K562 (cell line): Measurements from ENCODE around the gene SULT1C4. TPM values are rescaled to one million over a fixed set of nuclear protein-coding genes. Genes with fewer than 3 reads are reported as not detected.

Experiments
- ATAC-seq: fragments of 200-7000 bp; cut with Tn5 transposase; 3 replicates; pipeline ENCODE4 v1.9.1; 2020; ENCODE audit warnings: moderate library complexity
- BruUV-seq: library from RNA; stranded (reverse); fragments of 400-500 nt; replicated peaks from 2 replicates; lab custom pipeline; 2021; lab: Mats Ljungman, UMichigan
- CTCF ChIA-PET: fragments of 300-600 bp; formaldehyde crosslinking; extraction: SDS; loops from one replicate; lab custom pipeline; 2021; ENCODE audit warnings: low intra/inter-chr PET ratio; lab: Yijun Ruan, JAX
- POLR2A ChIA-PET: fragments of 300-600, 350-650 bp; sonication (Branson Sonifier 250); formaldehyde crosslinking; extraction: SDS; loops from one replicate; lab custom pipeline; 2021; ENCODE audit warnings: antibody characterized with exemption, inconsistent platforms; lab: Yijun Ruan, JAX
- DNase-seq, 4 experiments: peaks; one replicate each; pipeline versions ENCODE4 v3.0.0 to v3.0.0-alpha.2; 2011 to 2018; ENCODE audit warnings: low spot score in 3 of 4, mixed read lengths in 3 of 4; ENCODE audit errors: extremely low read depth in 1 of 4
- FAIRE-seq: peaks from 2 replicates; lab custom pipeline; 2011; peaks lifted over from hg19 to GRCh38; lab: Jason Lieb, UNC
- H2AFZ ChIP-seq: 2 replicates; pipeline ENCODE4 v1.6.0; 2011; ENCODE audit warnings: low read depth, low read length, control low read depth, inconsistent platforms
- H3K27ac ChIP-seq: fragments of 200-600 bp; 3 replicates; pipeline ENCODE4 v1.8.0; 2011; ENCODE audit warnings: low read depth, mild to moderate bottlenecking, control low read depth, inconsistent platforms, low read length, moderate library complexity, mixed read lengths; ENCODE audit errors: extremely low read depth
- H3K27me3 ChIP-seq, 2 experiments: fragments of 300-600 bp in 1 of 2; 2 replicates in 1 of 2; 3 replicates in 1 of 2; pipeline versions ENCODE4 v1.6.0 to v1.8.0; 2011; ENCODE audit warnings: inconsistent platforms in 2 of 2, low read length in 2 of 2, mild to moderate bottlenecking in 1 of 2, mixed read lengths in 1 of 2, moderate library complexity in 1 of 2; ENCODE audit not compliant: control insufficient read depth in 2 of 2, insufficient read depth in 2 of 2
- H3K36me3 ChIP-seq: fragments of 300-600 bp; 3 replicates; pipeline ENCODE4 v1.8.0; 2011; ENCODE audit warnings: mild to moderate bottlenecking, low read length, inconsistent platforms; ENCODE audit not compliant: control insufficient read depth, insufficient read depth
- H3K4me1 ChIP-seq, 2 experiments: fragments of 200-600 bp in 1 of 2; replicated peaks in 1 of 2; 2 replicates in 1 of 2; 3 replicates in 1 of 2; pipeline versions ENCODE4 v1.5.1 to v1.8.0; 2011; ENCODE audit warnings: inconsistent platforms in 2 of 2, low read length in 2 of 2, mild to moderate bottlenecking in 1 of 2, mixed read lengths in 1 of 2, moderate library complexity in 1 of 2; ENCODE audit not compliant: control insufficient read depth in 2 of 2, insufficient read depth in 2 of 2
- H3K4me2 ChIP-seq: 2 replicates; pipeline ENCODE4 v1.6.1; 2011; ENCODE audit warnings: low read length, control low read depth, inconsistent platforms, mixed read lengths; ENCODE audit not compliant: insufficient read depth
- H3K4me3 ChIP-seq: fragments of 200-600 bp; sonication (generic), shearing (Covaris generic); 2 replicates; pipeline ENCODE4 v1.5.1; 2016; ENCODE audit warnings: control low read depth, inconsistent platforms
- H3K79me2 ChIP-seq: fragments of 200-600 bp; 3 replicates; pipeline ENCODE4 v1.8.0; 2011; ENCODE audit warnings: low read length, inconsistent platforms; ENCODE audit not compliant: control insufficient read depth, insufficient read depth
- H3K9ac ChIP-seq, 2 experiments: 2 replicates each; pipeline versions ENCODE4 v1.6.0 to v1.6.1; 2011; ENCODE audit warnings: low read depth in 2 of 2, low read length in 2 of 2, control low read depth in 1 of 2, inconsistent platforms in 1 of 2, mild to moderate bottlenecking in 1 of 2, mixed read lengths in 1 of 2; ENCODE audit not compliant: insufficient read depth in 1 of 2
- H3K9me1 ChIP-seq: one replicate; pipeline ENCODE4 v1.6.0; 2011; ENCODE audit warnings: inconsistent platforms, mild to moderate bottlenecking, low read length, moderate library complexity; ENCODE audit not compliant: control insufficient read depth, insufficient read depth
- H3K9me3 ChIP-seq: replicated peaks from 2 replicates; pipeline ENCODE4 v1.5.1; 2011; ENCODE audit warnings: low read depth, low read length, inconsistent platforms; ENCODE audit not compliant: control insufficient read depth, insufficient read depth
- H4K20me1 ChIP-seq: replicated peaks from 2 replicates; pipeline ENCODE4 v1.6.1; 2011; ENCODE audit warnings: low read length, inconsistent platforms, mixed read lengths; ENCODE audit not compliant: control insufficient read depth, insufficient read depth
- CEBPB ChIP-seq: fragments of 450-650 bp; IDR thresholded peaks from 2 replicates; pipeline ENCODE4 v1.6.1; 2016; ENCODE audit warnings: missing genetic modification characterization, missing compliant biosample characterization
- MEIS2 ChIP-seq: fragments of 450-650 bp; IDR thresholded peaks from 2 replicates; pipeline ENCODE4 v1.6.1; 2014; ENCODE audit warnings: mild to moderate bottlenecking; ENCODE audit not compliant: partially characterized antibody
- NFIC ChIP-seq: fragments of 450-650 bp; IDR thresholded peaks from 2 replicates; pipeline ENCODE4 v1.6.1; 2017; ENCODE audit warnings: mild to moderate bottlenecking, inconsistent platforms
- POLR3G ChIP-seq: IDR thresholded peaks from 2 replicates; pipeline ENCODE4 v1.6.1; 2011; ENCODE audit not compliant: insufficient read length, insufficient replicate concordance; ENCODE audit errors: extremely low read depth
- RFX5 ChIP-seq: IDR thresholded peaks from 2 replicates; pipeline ENCODE4 v1.6.1; 2011; ENCODE audit warnings: low read depth, mild to moderate bottlenecking, improper control_type of control experiment, low read length
- ZC3H4 ChIP-seq: sonication (generic); formaldehyde crosslinking; IDR thresholded peaks from 2 replicates; pipeline ENCODE4 v1.9.0; 2021; ENCODE audit warnings: missing genetic modification reagents, borderline replicate concordance
- ZFP30 ChIP-seq: fragments of 250-450 bp; sonication (Bioruptor Pico); IDR thresholded peaks from 2 replicates; pipeline ENCODE4 v1.8.0; 2022; ENCODE audit warnings: moderate library complexity, mild to moderate bottlenecking, inconsistent platforms, borderline replicate concordance
- ZNF24 ChIP-seq: fragments of 450-650 bp; IDR thresholded peaks from 2 replicates; pipeline ENCODE4 v1.6.1; 2016
- ZNF583 ChIP-seq: fragments of 250-450 bp; sonication (Bioruptor Pico); IDR thresholded peaks from 2 replicates; pipeline ENCODE4 v1.4.0; 2020
- WGBS: fragments of 100-300 bp; shearing (Covaris generic); methylation state at CpG from one replicate; pipeline ENCODE4 v1.1.6; 2016; ENCODE audit warnings: low coverage, mixed read lengths; ENCODE audit not compliant: insufficient coverage; ENCODE audit errors: missing lambda C conversion rate; 5-methylcytosine and 5-hydroxymethylcytosine counted together
- in situ Hi-C: fragments of 300-500 bp; cut with MboI; formaldehyde crosslinking; loops from 4 replicates; pipeline ENCODE4 v1.15.0; 2018; ENCODE audit warnings: inconsistent platforms, mixed read lengths
- intact Hi-C: fragments of 100-400 bp; cut with micrococcal nuclease; formaldehyde crosslinking; loops from 2 replicates; pipeline ENCODE4 v1.14.2; 2022
- polyA plus RNA-seq, 8 experiments: library from polyadenylated mRNA; depleted of rRNA in 4 of 8; stranded (reverse) in 5 of 8; unstranded in 3 of 8; fragments of >200 nt; fragmentation: Nextera tagmentation in 2 of 8; fragmentation: Illumina TruSeq in 1 of 8; extraction: Ambion mirVana in 2 of 8; extraction: Trizol in 1 of 8; gene quantifications; 2 replicates each; pipeline versions ENCODE4 v1.2.1 to v1.2.3, GENCODE V29; 2011 to 2014; ENCODE audit warnings: inconsistent platforms in 1 of 8, missing spikeins in 1 of 8
- total RNA-seq, 7 experiments: library from RNA; depleted of rRNA in 6 of 7; stranded (reverse); fragments of >200 nt in 6 of 7; fragmentation: Illumina TruSeq in 2 of 7; extraction: Trizol in 2 of 7; gene quantifications; 2 replicates each; pipeline versions ENCODE4 v1.2.1 to v1.2.3, GENCODE V29; 2011 to 2021; ENCODE audit warnings: low replicate concordance in 1 of 7

SULT1C4 gene
- total and polyA plus RNA-seq, 9 of the 15 experiments (the other 6 are each of a cell fraction or from before 2014, with no cell fraction given), result 0.04 to 0.14 (median 0.09) TPM; not detected in 5

DNA sequence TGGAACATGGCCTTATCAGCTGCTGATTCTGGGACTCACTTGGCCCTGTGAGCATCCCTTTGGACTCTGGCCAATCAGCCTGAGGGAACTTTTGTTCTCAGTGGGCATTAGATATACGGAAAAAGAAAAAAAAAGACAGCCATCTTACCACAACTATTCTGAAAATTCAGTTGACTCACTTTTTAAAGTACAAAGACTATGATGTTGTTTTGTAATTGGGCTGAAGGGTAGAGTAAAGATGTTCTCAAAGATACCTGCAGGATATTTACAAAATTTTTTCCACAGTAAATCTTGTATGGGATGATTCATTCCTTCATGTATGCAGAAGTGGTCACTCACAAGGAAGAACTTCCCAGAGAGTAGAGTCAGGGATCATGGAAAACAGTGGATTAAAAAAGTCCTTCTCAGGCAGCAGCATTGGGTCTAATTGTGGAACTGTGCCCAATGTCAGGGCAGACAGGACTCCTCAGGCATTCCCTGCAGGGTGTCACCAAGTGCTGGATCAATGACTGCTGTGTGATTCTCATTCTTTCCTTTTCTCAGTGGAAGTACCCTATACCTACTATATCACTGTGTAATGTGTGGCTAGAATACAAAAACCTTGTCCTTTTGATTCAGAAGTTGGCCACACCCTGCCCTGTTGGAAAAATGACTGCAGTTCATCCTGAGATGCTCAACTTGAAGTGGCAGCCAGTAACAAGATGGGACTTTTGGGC lies 35.4 kb downstream of the SULT1C4 start:
- intact Hi-C loops, result no loop called here
- BruUV-seq, result no TSS peak
- no peak overlapping the region for H3K4me2 ChIP-seq
- TF ChIP-seq NFIC (peak; percentile 38; the same call in 1 of the 2 replicates), ZC3H4 (no peak)
- 0% methylated on average over 1 of the region's 1 CpG for WGBS
- H3K4me3 ChIP-seq, result no peak overlapping the region
- no peak overlapping the region for H3K27ac ChIP-seq
- ChIA-PET POLR2A (no interaction called here), CTCF (no interaction called here)
- no peak overlapping the region for H2AFZ ChIP-seq
- H3K9me1 ChIP-seq, result no peaks in the 10 kb centered on the region
- in situ Hi-C loops, result no loop called here
- peaks cover 0 to 14% of the 10 kb centered on the region in 2 experiments; a peak in 2 of 5 replicates for H3K4me1 ChIP-seq
- FAIRE-seq (no peak), DNase-seq (peak in 1 of 4 experiments; percentile 44), ATAC-seq (no peak)
- no peaks in the 10 kb centered on the region for H4K20me1 ChIP-seq
- no peak overlapping the region for H3K9ac ChIP-seq
- H3K9me3 ChIP-seq, result no peaks in the 10 kb centered on the region
- H3K36me3 ChIP-seq, result no peaks in the 10 kb centered on the region
- H3K27me3 ChIP-seq, result no peaks in the 10 kb centered on the region
- no peaks in the 10 kb centered on the region for H3K79me2 ChIP-seq

- WGBS, result 21% methylated on average over 1 of the region's 1 CpG
- peaks cover 0 to 14% of the 10 kb centered on the region in 2 experiments; a peak in 2 of 5 replicates for H3K4me1 ChIP-seq
- intact Hi-C loops, result loop anchor here (1.0 kb wide), 1 partner anchor 22 kb away; no protein-coding TSS in a partner anchor
- no peak overlapping the region for H3K4me3 ChIP-seq
- H3K27me3 ChIP-seq, result no peaks in the 10 kb centered on the region
- BruUV-seq, result no TSS peak
- POLR2A ChIA-PET, result no interaction called here
- no peak for DNase-seq
- H3K36me3 ChIP-seq, result no peaks in the 10 kb centered on the region
- ATAC-seq, result no peak
- TF ChIP-seq CEBPB (tag) (no peak), ZNF583 (CRISPR knock-in tag) (no peak), ZFP30 (CRISPR knock-in tag) (no peak), RFX5 (no peak), ZNF24 (no peak), MEIS2 (no peak), POLR3G (no peak)
- TF ChIP-seq, all 486 proteins: peak for 0
- Histone ChIP-seq H3K9ac (no peak overlapping the region), H4K20me1 (no peaks in the 10 kb centered on the region), H3K9me1 (no peaks in the 10 kb centered on the region), H3K27ac (no peak overlapping the region), H3K4me2 (no peak overlapping the region), H3K9me3 (no peaks in the 10 kb centered on the region), H2AFZ (no peak overlapping the region), H3K79me2 (no peaks in the 10 kb centered on the region)
- in situ Hi-C loops, result no loop called here
- no peak for FAIRE-seq
- CTCF ChIA-PET, result no interaction called here
Observed at GRCh38 chr2:108413711-108414095, 35.9 kb downstream of the SULT1C4 start.
